Activated T-cell treated with anti-CD3 and anti-CD28 coated beads for 48 hours (primary cell): ENCODE measurements around the gene TNNC1.

Experiments
- DNase-seq: peaks from one replicate; pipeline ENCODE4 v3.0.0-alpha.2; 2020; ENCODE audit warnings: low read depth

TNNC1 gene

GRCh38 chr3:52453496-52454249 is at the start of gene TNNC1:
Gene TNNC1, minus strand, starts transcription at chr3:52454041. Its CDS starts 26 bp downstream, at chr3:52454015.
- DNase-seq: no peak

- DNase-seq: no peak
Measured at GRCh38 chr3:52502808-52503350, 49.0 kb upstream of the TNNC1 start.

GRCh38 chr3:52502001-52502400 is 48.2 kb upstream of the TNNC1 start:
- no peak for DNase-seq

GRCh38 chr3:52501046-52501445 is 47.2 kb upstream of the TNNC1 start:
- DNase-seq: no peak

- no peak for DNase-seq
Measured at GRCh38 chr3:52498137-52499054, 44.6 kb upstream of the TNNC1 start.

GRCh38 chr3:52495777-52496602 is 42.1 kb upstream of the TNNC1 start:
- DNase-seq: no peak

GRCh38 chr3:52494886-52495495 is 41.1 kb upstream of the TNNC1 start, which contains the start of gene STAB1:
Gene STAB1, plus strand, starts transcription at chr3:52495338. Its CDS starts 76 bp downstream, at chr3:52495414.
- no peak for DNase-seq

GRCh38 chr3:52494445-52494844 is 40.6 kb upstream of the TNNC1 start:
- DNase-seq: no peak

GRCh38 chr3:52493232-52494017 is 39.6 kb upstream of the TNNC1 start:
- DNase-seq: no peak

- no peak for DNase-seq
Measured at GRCh38 chr3:52492059-52492458, 38.2 kb upstream of the TNNC1 start.

- DNase-seq: no peak
Measured at GRCh38 chr3:52490939-52491526, 37.2 kb upstream of the TNNC1 start.

- DNase-seq: no peak
Measured at GRCh38 chr3:52490035-52490938, 36.4 kb upstream of the TNNC1 start.

- DNase-seq: no peak
Measured at GRCh38 chr3:52489453-52489852, 35.6 kb upstream of the TNNC1 start.

GRCh38 chr3:52488746-52489145 is 34.9 kb upstream of the TNNC1 start:
- no peak for DNase-seq

GRCh38 chr3:52487788-52488691 is 34.2 kb upstream of the TNNC1 start:
- DNase-seq: no peak

- DNase-seq: no peak
Measured at GRCh38 chr3:52487050-52487787, 33.4 kb upstream of the TNNC1 start.
